ENCODE data around the gene DNAJB2. TPM values are rescaled to one million over a fixed set of nuclear protein-coding genes. Genes with fewer than 3 reads are reported as not detected.

The DNAJB2 gene
- total RNA-seq, 1 donor from 2014 or later = 47.8 TPM

GRCh38 chr2:219325136-219325535, 46.0 kb downstream of the DNAJB2 start:
- Mint-ChIP-seq H3K27me3 (ENCODE audit: low read depth) (peaks cover 89% of the 10 kb centered on the region), H3K9me3 (no peaks in the 10 kb centered on the region), H3K27ac (no peak overlapping the region), H3K4me1 (no peaks in the 10 kb centered on the region), H3K4me3 (no peak overlapping the region), H3K36me3 (no peaks in the 10 kb centered on the region)
- DNase-seq (ENCODE audit: low spot score in 2 of 2, unreplicated experiment in 2 of 2) = no peak
- TF ChIP-seq CTCF (IDR thresholded peaks at IDR 0.05; ENCODE audit: unreplicated experiment) = no peak

- no peak for DNase-seq (ENCODE audit: low spot score in 2 of 2, unreplicated experiment in 2 of 2)
- Mint-ChIP-seq H3K4me3 (no peak overlapping the region), H3K36me3 (no peaks in the 10 kb centered on the region), H3K27me3 (ENCODE audit: low read depth) (peaks cover 95% of the 10 kb centered on the region), H3K27ac (no peak overlapping the region), H3K4me1 (no peaks in the 10 kb centered on the region), H3K9me3 (no peaks in the 10 kb centered on the region)
- TF ChIP-seq CTCF (IDR thresholded peaks at IDR 0.05; ENCODE audit: unreplicated experiment) = no peak
Observed at GRCh38 chr2:219325657-219326315, 46.6 kb downstream of the DNAJB2 start.

GRCh38 chr2:219327719-219328118, 48.6 kb downstream of the DNAJB2 start:
- Mint-ChIP-seq H3K4me1 (no peaks in the 10 kb centered on the region), H3K36me3 (no peaks in the 10 kb centered on the region), H3K27ac (no peak overlapping the region), H3K27me3 (ENCODE audit: low read depth) (peaks cover 97% of the 10 kb centered on the region), H3K4me3 (no peak overlapping the region), H3K9me3 (no peaks in the 10 kb centered on the region)
- no peak for TF ChIP-seq CTCF (IDR thresholded peaks at IDR 0.05; ENCODE audit: unreplicated experiment)
- no peak for DNase-seq (ENCODE audit: low spot score in 2 of 2, unreplicated experiment in 2 of 2)

- H3K36me3 Mint-ChIP-seq = no peaks in the 10 kb centered on the region
- peaks cover 99% of the 10 kb centered on the region for H3K27me3 Mint-ChIP-seq (ENCODE audit: low read depth)
- peak; percentile 69 to 85 for DNase-seq (ENCODE audit: low spot score in 2 of 2, unreplicated experiment in 2 of 2)
- H3K4me1 Mint-ChIP-seq = no peaks in the 10 kb centered on the region
- no peak for TF ChIP-seq CTCF (IDR thresholded peaks at IDR 0.05; ENCODE audit: unreplicated experiment)
- peaks cover 5% of the 10 kb centered on the region for H3K9me3 Mint-ChIP-seq
- no peak overlapping the region for H3K27ac Mint-ChIP-seq
- no peak overlapping the region for H3K4me3 Mint-ChIP-seq
Observed at GRCh38 chr2:219331560-219332213, 52.5 kb downstream of the DNAJB2 start.

- TF ChIP-seq CTCF (IDR thresholded peaks at IDR 0.05; ENCODE audit: unreplicated experiment) = no peak
- Mint-ChIP-seq H3K36me3 (no peaks in the 10 kb centered on the region), H3K27me3 (ENCODE audit: low read depth) (peaks cover 95% of the 10 kb centered on the region), H3K9me3 (peaks cover 5% of the 10 kb centered on the region), H3K4me1 (no peaks in the 10 kb centered on the region), H3K27ac (no peak within 1 kb of the TSS), H3K4me3 (no peak within 1 kb of the TSS)
- no peak for DNase-seq (ENCODE audit: low spot score in 2 of 2, unreplicated experiment in 2 of 2)
Observed at GRCh38 chr2:219332542-219332941, 53.4 kb downstream of the DNAJB2 start, which contains the start of gene RESP18. RESP18 (minus strand) TSS chr2:219332744.

All from mesothelial cell of epicardium (in vitro differentiated cells).